ENCODE results near the gene SLC46A3.
"Not testable (repeated sequence)": the region's sequence is repeated elsewhere in the genome, so short reads cannot be mapped to it uniquely, and the experiment has no call there.

SLC46A3 gene, protein sequence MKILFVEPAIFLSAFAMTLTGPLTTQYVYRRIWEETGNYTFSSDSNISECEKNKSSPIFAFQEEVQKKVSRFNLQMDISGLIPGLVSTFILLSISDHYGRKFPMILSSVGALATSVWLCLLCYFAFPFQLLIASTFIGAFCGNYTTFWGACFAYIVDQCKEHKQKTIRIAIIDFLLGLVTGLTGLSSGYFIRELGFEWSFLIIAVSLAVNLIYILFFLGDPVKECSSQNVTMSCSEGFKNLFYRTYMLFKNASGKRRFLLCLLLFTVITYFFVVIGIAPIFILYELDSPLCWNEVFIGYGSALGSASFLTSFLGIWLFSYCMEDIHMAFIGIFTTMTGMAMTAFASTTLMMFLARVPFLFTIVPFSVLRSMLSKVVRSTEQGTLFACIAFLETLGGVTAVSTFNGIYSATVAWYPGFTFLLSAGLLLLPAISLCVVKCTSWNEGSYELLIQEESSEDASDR

DNA sequence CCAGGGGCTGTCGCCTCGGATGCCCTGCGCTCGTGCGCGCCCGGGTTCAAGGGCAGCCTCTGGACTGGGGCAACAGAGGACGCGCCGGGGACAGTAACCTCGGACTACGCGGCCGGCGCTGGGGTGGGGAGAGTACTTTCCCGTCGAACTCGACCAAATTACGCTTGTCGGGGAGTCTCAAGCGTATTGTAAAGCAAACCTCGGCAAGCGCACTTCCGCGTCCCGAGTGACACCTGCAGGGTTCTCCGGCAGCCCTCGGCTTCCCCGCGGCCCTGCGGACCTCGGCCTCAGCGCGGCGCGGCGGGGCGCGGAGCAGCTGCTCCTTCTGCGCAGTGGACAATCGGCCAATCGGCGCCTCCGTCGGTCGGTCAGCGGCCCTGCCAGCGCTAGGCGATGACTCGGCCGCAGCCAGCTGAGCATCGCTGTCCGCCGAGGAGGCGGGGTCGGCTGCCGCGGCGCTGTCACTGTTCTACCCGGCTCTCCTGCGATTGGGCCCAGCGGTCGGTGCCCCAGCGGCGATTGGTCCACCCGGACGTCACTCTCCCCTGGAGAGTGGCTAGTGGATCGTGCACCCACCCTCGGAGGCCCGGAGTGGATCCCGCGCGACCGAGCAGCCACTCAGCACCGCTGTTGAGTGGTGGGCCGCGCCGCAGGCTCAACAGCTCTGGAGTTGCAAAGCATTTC lies at the start of gene SLC46A3:
SLC46A3 (minus strand) TSS at position 428 of the 684 bp plus-strand sequence. CDS start 972 bp downstream, outside the sequence.
- FAIRE-seq (peak; percentile 84), DNase-seq (ENCODE audit: insufficient read length, low spot score) (peak; percentile 94)

DNA sequence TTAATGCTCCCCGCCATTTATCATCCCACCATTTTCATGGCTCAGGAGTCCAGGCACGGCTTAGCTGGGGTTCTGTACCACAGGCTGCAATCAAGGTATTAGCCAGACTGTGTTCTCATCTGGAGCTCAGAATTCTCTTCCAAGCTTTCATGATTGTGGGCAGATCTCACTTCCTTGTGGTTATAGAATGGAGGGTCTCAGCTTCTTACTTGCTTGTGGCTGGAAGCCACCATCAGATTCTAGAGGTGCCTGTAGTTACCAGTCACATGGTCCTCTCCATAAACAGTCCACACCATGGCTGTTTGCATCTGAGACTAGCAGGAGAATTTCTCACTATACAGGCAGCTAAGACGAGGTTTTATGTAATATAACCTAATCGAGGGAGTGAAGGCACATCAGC lies 45.1 kb upstream of the SLC46A3 start:
- FAIRE-seq, result no peak
- no peak for DNase-seq (ENCODE audit: insufficient read length, low spot score)

DNA sequence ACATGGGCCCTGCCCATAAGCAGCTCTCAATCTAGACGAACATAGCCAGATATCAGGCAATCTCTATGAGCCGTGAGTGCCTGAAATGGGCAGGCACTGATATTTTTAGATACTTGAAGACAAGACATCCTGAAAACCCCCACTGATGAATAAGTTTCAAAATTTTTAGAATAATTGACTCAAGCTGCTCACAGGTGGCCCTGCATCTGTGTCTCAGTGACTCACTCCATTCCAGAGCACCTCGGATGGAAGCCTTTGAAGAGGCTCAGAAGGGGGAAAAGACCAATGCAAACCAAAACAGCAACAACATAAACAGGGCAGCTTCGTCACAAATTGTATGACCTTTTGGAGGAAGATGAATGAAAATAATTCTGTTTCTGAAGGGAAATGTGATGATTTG lies 42.8 kb upstream of the SLC46A3 start:
- DNase-seq (ENCODE audit: insufficient read length, low spot score), result no peak
- no peak for FAIRE-seq

DNA sequence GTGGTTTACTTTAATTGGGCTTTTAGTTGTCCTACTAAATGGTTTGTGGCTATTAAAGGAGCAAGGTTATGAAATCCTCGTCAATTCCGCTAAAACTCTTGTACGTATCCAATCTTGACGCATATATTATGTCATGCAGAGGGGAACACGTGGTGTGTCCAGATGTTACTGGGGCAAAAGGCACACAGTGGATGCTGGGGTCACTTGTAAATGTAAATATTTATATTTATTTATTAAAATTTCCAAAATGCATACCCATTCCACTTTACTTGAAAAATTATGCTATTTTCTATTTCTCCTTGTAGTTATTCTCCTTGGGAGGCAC lies 36.7 kb upstream of the SLC46A3 start:
- no peak for FAIRE-seq
- DNase-seq (ENCODE audit: insufficient read length, low spot score), result no peak

DNA sequence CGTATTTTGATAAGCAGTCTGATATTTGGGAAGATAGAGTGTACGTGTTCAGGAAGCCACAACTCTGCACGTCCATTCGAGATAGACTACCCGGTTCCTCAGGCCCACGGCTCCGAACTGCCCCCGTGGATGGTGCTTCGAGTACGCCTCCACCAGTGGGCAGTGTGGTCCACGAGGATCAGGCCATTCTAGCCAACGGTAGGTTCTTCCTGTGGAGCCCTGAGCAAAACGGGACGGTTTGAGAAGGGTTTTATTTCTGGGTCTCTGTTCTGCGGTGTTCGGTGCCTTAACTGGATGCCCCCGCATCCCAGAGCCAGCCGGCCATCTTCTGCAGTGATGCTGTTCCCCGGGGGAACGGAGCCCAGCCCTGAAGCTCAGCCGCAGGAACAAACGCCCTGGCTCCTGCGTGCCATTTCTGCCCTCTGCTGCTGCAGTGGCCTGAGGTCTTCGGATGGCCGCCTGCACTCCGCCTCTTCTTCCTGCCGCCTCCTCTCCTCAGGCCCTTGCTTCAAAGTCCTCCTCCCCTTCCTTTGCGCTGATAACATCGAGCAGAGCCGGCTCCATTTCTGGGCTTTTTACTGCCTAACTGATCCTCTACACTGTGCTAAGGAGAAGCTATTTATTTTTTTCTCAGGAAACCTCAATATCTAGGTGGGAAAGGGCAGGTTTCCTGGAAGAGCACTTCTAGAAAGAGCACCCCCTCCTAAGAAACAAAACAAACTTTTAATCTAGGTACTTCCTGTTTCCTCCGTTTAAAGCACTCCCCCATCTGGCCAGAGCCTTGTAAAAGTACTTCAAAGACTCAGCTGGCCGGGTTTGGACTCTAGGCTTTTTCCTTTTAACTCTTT lies 36.2 kb upstream of the SLC46A3 start:
- FAIRE-seq, result no peak

DNA sequence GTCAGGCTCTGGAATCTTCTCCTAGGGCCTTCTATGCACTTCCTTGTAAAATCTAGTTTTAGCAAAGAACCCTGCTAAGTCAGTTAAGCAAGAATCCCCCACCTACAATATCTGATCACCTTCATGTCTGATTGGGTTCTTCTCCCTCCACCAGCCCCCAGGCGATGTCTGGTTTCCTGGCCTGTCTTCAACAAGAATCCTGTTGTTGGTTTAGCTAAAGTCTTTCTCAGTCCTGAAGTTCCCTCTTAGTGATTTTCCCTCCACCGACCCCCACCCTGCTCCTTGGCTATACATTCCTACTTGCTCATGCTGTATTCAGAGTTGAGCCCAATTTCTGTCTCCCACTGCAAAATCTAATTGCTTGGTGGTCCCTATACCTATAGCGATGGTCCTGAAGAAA lies 35.2 kb upstream of the SLC46A3 start:
- no peak for DNase-seq (ENCODE audit: insufficient read length, low spot score)
- no peak for FAIRE-seq

More for the DNA sequence above, 36.2 kb upstream of the SLC46A3 start:
- no peak for DNase-seq (ENCODE audit: insufficient read length, low spot score)

DNA sequence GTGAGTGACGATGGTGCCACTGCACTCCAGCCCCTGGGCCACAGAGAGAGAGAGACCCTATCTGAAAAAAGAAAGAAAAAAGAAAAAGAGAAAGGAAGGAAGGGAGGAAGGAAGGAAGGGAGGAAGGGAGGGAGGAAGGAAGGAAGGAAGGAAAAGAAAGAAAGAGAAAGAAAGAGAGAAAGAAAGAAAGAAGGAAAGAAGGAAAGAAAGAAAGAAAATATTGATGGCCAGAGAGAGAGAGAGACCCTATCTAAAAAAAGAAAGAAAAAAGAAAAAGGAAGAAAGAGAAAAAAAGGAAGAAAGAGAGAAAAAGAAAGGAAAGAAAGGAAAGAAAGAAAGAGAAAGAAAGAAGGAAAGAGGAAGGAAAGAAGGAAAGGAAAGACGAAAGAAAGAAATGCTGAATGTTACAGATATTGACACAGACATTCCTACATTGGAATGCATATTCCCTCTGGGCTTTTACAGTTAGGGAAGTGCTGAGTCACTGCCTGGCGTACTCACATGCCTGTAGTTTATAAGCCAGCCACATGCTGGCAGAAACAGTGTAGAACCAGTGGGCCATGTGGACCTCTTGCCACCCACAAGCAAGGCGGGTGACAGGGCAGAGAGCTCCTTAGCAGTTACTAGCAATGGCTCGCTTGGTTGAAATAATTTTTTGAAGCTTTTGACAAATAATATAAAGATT lies 34.6 kb upstream of the SLC46A3 start:
- FAIRE-seq, result no peak
- DNase-seq (ENCODE audit: insufficient read length, low spot score), result peak; percentile 68

DNA sequence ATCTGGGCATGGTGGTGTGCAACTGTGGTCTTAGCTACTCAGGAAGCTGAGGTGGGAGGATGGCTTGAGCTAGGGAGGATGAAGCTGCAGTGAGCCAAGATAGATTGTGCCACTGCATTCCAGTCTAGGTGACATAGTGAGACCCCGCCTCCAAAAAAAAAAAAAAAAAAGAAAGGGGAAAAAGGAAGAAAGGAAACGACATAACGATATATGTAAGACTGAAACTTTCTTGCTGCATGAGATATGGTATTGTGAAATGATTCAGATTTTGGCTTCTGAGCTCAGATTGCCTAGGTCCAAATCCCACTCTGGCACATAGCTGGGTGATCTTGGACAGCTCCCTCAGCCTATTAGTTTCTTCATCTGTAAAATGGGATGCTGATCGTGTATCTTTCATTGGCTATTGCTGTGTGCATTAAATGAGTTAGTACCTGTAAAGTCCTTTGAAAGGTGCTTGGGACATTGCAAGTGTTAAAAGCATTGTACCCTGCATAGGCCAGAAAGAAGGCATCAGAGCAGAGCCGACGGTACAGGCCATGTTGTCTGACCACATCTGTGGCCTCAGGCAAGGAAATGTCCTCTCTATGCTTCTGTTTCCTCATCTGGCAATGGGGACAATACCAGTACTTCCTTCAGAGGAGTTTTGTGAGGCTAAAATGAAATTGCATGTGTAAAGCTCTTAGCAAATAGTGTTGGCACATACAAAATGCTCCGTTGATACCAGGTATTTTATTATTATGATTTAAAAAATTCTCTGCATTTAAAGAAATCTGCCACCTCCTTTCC lies 32.6 kb upstream of the SLC46A3 start:
- FAIRE-seq, result no peak

DNA sequence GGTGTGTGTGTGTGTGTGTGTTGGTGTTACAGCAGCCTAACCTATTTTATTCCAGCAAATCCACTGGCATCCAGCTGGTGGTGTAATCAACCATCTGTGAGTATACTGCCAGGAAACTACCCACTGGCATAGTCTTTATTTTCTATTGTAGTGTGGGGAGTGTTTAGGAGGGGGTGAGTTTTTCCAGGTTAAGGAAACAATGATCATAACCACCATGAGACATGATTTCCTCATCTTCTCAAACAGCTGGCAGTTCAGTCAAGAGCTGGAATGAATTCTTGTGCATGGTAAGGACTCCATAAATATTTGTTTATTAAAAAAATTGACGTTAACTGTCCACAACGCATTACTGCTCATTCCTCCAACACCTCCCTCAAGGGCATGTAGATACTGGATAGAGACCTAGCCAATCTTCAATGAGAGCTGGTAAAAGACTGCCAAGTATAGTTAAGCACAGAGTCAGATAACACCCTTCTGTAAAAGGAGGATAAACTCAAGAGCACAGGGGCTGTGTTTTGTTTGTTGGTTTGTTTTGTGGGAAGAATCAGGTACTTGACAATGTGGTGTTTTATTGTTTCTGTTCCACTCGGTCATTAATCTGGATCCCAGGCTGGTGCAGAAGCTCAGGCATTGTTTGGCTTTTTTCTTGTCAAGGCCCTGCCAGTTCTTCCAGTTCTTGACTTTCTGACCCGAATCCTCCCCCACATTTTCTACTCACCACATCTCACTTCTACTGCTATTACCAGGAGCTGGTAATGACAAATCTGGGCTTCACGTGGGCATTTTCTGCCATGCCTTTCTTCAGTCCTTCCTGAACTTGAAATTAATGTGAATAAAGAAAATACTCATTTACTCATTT lies 31.6 kb upstream of the SLC46A3 start:
- DNase-seq (ENCODE audit: insufficient read length, low spot score) (no peak), FAIRE-seq (no peak)

More for the DNA sequence above, 32.6 kb upstream of the SLC46A3 start:
- DNase-seq (ENCODE audit: insufficient read length, low spot score), result no peak

DNA sequence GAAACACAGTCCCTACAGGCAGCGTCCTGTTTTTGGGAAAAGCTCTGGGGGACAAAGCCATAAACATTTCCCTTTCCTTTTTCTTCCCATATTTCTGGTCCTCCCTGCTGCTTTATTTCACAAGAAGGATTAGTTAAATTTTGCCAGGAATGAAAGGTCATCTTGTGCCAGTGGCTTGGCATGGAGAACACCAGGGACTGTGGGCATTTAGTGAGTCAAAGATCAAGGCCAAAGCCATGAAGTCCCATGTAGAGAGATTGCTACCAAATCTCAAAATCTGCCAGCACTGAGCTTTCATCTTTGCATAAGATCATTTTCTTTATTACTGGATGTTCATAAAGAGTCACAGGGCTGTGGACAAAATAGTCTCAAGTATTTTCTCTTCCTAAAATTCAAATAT lies 29.1 kb upstream of the SLC46A3 start:
- FAIRE-seq (no peak), DNase-seq (ENCODE audit: insufficient read length, low spot score) (no peak)

DNA sequence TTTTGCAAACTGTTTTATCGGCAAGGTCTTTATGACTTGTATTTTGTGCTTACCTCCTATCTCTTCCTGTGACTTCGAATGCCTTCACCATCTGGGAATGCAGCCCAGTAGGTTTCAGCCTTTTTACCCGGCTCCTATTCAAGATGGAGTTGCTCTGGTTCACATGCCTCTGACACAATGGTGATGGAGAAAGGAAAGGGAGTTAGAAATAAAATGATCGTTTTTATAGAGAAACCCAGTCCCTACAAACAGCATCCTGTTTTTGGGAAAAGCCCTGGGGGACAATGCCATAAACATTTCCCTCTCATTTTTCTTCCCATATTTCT lies 27.5 kb upstream of the SLC46A3 start:
- no peak for DNase-seq (ENCODE audit: insufficient read length, low spot score)
- FAIRE-seq, result no peak

DNA sequence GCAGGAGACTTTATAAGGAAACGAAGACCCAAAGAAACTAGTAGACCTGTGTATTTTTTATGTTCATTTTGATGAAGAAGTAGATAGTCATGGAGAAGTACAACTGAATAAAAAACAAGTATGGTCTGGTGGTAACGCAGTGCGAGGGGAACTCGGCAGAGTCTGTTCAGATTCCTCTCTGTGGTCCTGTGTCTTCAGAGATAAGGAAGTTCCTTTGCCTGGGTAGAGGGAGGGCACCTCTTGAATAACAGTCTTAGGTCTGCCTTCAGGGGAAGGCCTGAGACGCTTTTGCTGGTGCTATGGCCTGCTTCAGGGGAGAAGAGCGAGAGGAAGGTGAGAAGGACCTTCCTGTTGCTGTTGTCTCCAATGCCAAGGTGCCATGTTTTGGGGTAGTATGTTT lies 25.9 kb upstream of the SLC46A3 start:
- DNase-seq (ENCODE audit: insufficient read length, low spot score) (no peak), FAIRE-seq (no peak)

DNA sequence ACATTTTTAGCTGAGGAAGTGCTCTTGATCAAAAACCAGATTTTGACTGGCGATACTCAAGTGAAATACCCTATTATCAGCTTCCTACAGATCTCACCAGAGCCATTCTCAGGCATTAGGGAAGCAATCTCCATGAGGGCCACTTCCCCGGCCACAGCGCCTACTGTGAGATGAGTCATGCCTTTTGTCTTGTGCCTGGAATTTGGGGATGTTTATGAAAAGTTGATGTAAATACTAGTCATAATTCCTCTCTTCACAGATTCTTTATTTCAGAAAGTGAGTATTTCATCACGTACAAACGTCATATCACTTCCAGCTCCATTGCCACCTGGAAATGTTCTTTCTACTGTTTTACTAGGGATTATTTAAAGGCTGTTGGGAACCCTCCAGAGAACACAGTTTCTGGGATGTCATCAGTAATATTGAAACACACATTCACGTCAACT lies 25.3 kb upstream of the SLC46A3 start:
- FAIRE-seq (no peak), DNase-seq (ENCODE audit: insufficient read length, low spot score) (peak; percentile 26)

DNA sequence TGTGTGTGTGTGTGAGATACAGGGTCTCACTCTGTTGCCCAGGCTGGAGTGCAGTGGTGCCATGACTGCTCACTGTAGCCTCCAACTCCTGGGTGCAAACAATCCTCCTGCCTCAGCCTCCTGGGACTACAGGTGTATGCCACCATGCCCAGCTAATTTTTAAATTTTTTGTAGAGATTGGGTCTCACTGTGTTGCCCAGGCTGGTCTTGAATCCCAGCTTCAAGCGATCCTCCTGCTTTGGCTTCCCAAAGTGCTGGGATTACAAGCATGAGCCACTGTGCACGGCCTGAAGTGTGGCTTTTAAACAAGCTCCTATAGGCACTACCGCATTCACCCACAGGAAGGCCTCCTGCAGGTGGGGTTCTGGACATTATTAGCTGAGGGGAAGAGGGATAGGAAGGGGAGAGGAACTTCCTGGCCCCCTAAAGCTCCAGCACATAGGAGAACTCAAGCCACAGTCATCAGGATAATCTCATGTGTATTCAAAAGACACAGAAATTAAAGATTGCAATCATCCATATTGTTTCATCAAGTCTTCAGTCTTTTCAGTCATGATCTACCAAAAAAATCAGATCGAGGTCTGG lies 24.8 kb upstream of the SLC46A3 start:
- FAIRE-seq, result no peak
- DNase-seq (ENCODE audit: insufficient read length, low spot score), result no peak

DNA sequence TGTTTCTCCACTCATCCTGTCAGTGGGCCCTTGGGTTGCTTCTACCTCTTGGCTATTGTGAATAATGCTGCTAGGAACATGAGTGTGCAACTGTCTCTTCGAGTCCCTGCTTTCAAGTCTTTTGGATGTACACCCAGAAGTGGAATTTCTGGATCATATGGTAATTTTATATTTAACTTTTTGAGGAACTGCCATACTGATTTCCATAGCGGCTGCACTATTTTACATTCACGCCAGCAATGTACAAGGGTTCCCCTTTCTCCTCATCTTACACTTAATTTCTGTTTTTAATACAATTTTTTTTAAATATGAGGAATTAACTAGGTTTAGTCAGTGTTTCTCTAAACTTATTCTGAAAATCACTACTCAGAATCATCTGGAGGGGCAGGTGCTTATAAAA lies 24.2 kb upstream of the SLC46A3 start:
- FAIRE-seq (no peak), DNase-seq (ENCODE audit: insufficient read length, low spot score) (no peak)

DNA sequence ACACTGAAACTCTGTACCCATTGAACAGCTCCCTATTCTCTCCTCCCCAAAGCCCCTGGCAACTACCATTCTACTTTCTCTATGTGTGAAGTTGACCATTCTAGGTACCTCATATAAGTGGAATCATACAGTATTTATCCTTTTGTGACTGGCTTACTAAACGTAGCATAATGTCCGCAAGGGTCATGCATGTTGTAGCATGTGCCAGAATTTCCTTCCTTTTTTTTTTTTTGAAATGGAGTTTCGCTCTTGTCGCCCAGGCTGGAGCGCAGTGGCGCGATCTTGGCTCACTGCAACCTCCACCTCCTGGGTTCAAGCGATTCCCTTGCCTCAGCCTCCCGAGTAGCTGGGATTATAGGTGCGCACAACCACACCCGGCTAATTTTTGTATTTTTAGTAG lies 23.7 kb upstream of the SLC46A3 start:
- not testable (repeated sequence) for FAIRE-seq; DNase-seq (ENCODE audit: insufficient read length, low spot score)

DNA sequence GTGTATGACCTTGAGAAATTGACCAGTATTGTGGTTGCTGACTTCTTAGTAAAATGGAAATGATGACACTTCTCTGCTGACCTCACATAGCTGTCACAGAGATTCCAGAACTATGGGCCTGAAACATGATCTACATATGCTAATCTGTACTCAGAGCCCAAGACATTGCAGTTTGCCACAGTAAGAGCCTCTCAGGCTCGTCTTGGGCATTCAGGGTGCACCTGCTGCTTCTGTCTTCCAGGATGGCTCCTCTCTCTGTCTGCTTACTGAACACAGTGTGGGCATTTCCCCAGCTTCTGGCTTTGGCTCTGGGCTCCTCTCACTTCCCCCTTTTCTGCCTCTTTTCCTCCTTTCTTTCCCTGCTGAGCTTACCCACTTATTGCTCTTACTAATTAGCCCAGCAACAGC lies 22.3 kb upstream of the SLC46A3 start:
- no peak for FAIRE-seq
- DNase-seq (ENCODE audit: insufficient read length, low spot score), result no peak

DNA sequence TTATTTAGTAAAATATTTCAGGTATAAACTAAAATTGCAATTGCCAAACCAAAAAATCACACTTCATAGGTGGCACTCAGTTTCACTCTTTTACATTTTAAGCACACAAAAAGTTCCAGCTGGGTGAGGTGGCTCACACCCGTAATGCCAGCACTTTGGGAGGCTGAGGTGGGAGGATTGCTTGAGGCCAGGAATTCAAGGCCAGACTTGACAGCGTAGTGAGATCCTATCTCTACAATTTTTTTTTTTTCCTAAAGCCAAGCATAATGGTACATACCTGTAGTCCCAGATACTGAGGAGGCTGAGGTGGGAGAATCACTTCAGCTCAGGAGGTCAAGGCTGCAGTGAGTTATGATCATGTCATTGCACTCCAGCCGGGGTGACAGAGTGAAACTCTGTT lies 20.6 kb upstream of the SLC46A3 start:
- FAIRE-seq (no peak), DNase-seq (ENCODE audit: insufficient read length, low spot score) (no peak)
